Activated CD4-positive, alpha-beta memory T cell treated with anti-CD3 and anti-CD28 coated beads for 36 hours (primary cell): Measurements from ENCODE around the gene ACOX3. TPM values are rescaled to one million over a fixed set of nuclear protein-coding genes. Genes with fewer than 3 reads are reported as not detected.
"Not testable (repeated sequence)": the region's sequence is repeated elsewhere in the genome, so short reads cannot be mapped to it uniquely, and the experiment has no call there.

ENCODE experiments used
- CTCF ChIA-PET: fragments of 350-600 bp; sonication (Branson Sonifier 250); formaldehyde crosslinking; loops from one replicate; lab custom pipeline; 2021; ENCODE audit warnings: antibody characterized with exemption, inconsistent platforms; lab: Charles Lee
- POLR2A ChIA-PET: fragments of 350-600 bp; sonication (Branson Sonifier 250); formaldehyde crosslinking; loops from one replicate; lab custom pipeline; 2021; ENCODE audit warnings: antibody characterized with exemption; lab: Charles Lee
- DNase-seq: peaks from one replicate; pipeline ENCODE4 v3.0.0-alpha.2; 2020
- H3K27ac Mint-ChIP-seq: one replicate; pipeline ENCODE4 v1.8.0; 2021; ENCODE audit warnings: mixed read lengths
- H3K27me3 Mint-ChIP-seq: one replicate; pipeline ENCODE4 v1.8.0; 2021; ENCODE audit warnings: mixed read lengths
- H3K36me3 Mint-ChIP-seq: one replicate; pipeline ENCODE4 v1.8.0; 2021; ENCODE audit warnings: mixed read lengths
- H3K4me1 Mint-ChIP-seq: one replicate; pipeline ENCODE4 v1.8.0; 2021; ENCODE audit warnings: low read depth, mixed read lengths
- H3K4me3 Mint-ChIP-seq: one replicate; pipeline ENCODE4 v1.8.0; 2021; ENCODE audit warnings: mild to moderate bottlenecking, mixed read lengths
- H3K9me3 Mint-ChIP-seq: one replicate; pipeline ENCODE4 v1.8.0; 2021; ENCODE audit warnings: mixed read lengths
- intact Hi-C: fragments of 100-400 bp; cut with micrococcal nuclease; formaldehyde crosslinking; loops from one replicate; pipeline ENCODE4 v1.15.1; 2023
- total RNA-seq, 2 experiments: library from RNA; stranded (reverse); gene quantifications; one replicate each; pipeline ENCODE4 v1.2.3, GENCODE V29; 2021

ACOX3 gene
- total RNA-seq, 2 experiments from 2014 or later = 42.3 to 45.8 TPM

- H3K9me3 Mint-ChIP-seq = no peaks in the 10 kb centered on the region
- no peak for DNase-seq
- ChIA-PET CTCF (no interaction called here), POLR2A (no interaction called here)
- H3K27ac Mint-ChIP-seq = no peak overlapping the region
- no peak overlapping the region for H3K4me3 Mint-ChIP-seq
- H3K27me3 Mint-ChIP-seq = peaks cover 1% of the 10 kb centered on the region
- H3K4me1 Mint-ChIP-seq = no peaks in the 10 kb centered on the region
- H3K36me3 Mint-ChIP-seq = no peaks in the 10 kb centered on the region
- intact Hi-C loops = no loop called here
Observed at GRCh38 chr4:8349664-8350236, 90.8 kb downstream of the ACOX3 start.

DNA sequence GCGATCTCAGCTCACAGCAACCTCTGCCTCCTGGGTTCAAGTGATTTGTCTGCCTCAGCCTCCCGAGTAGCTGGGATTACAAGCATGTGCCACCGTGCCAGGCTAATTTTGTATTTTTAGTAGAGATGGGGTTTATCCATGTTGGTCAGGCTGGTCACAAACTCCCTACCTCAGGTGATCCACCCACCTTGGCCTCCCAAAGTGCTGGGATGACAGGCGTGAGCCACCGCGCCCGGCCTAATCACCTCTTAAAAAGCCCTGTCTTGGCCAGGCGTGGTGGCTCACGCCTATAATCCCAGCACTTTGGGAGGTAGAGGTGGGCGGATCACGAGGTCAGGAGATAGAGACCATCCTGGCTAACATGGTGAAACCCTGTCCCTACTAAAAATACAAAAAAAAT, 91.3 kb downstream of the ACOX3 start:
- DNase-seq, intact Hi-C loops, H3K27ac Mint-ChIP-seq, CTCF ChIA-PET, H3K36me3 Mint-ChIP-seq, H3K4me1 Mint-ChIP-seq, H3K27me3 Mint-ChIP-seq, H3K4me3 Mint-ChIP-seq, H3K9me3 Mint-ChIP-seq, POLR2A ChIA-PET: not testable (repeated sequence)

DNA sequence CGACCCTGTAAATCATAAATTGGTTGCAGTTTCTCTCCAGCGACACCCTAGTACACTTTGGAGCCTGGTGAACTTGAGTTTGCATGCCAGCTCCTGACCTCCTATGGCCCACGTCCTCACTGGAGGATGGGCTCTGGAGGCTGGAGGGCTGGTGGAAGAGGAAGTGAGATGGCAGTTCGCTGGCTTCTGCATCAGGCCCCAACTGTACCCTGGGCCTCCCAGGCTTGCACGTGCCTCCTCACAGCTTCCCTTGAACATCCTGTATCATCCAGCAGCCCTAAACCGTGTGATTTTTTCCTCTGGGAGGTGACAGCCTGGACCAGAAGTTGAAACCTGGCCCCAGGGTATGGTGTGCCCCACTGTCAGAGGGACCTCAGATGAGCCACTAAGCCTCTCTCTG, 92.5 kb downstream of the ACOX3 start:
- no peak overlapping the region for H3K4me3 Mint-ChIP-seq
- no peak for DNase-seq
- POLR2A ChIA-PET = no interaction called here
- no peaks in the 10 kb centered on the region for H3K36me3 Mint-ChIP-seq
- intact Hi-C loops = no loop called here
- H3K9me3 Mint-ChIP-seq = no peaks in the 10 kb centered on the region
- peaks cover 1% of the 10 kb centered on the region for H3K27me3 Mint-ChIP-seq
- CTCF ChIA-PET = no interaction called here
- no peaks in the 10 kb centered on the region for H3K4me1 Mint-ChIP-seq
- no peak overlapping the region for H3K27ac Mint-ChIP-seq

DNA sequence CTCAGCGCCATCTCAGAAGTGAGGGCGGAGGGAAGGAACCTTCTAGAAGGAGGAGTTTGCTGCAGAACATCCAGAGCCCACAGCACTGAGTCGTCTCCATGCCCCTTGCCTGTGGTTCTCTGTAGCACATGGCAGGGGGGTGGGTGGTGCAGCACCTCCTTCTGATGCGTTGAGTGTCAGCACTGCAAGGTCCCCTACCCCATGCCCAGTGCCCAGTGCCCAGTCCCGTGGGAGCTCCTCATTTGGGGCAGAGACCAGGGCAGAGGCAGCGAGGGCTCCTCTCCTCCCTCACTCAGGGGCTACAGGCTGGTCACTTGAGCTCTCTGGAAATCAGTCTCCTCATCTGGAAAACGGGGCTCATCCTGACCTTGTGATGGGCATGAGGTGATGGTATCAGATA, 92.9 kb downstream of the ACOX3 start:
- POLR2A ChIA-PET = no interaction called here
- H3K36me3 Mint-ChIP-seq = no peaks in the 10 kb centered on the region

GRCh38 chr4:8346838-8347605, 93.5 kb downstream of the ACOX3 start:
- intact Hi-C loops = no loop called here
- no peaks in the 10 kb centered on the region for H3K9me3 Mint-ChIP-seq
- H3K27ac Mint-ChIP-seq = no peak overlapping the region
- DNase-seq = no peak
- ChIA-PET CTCF (no interaction called here), POLR2A (no interaction called here)
- H3K4me1 Mint-ChIP-seq = no peaks in the 10 kb centered on the region
- no peak overlapping the region for H3K4me3 Mint-ChIP-seq
- no peaks in the 10 kb centered on the region for H3K36me3 Mint-ChIP-seq
- H3K27me3 Mint-ChIP-seq = peaks cover 1% of the 10 kb centered on the region

More for the DNA sequence above, 92.9 kb downstream of the ACOX3 start:
- Mint-ChIP-seq H3K9me3 (no peaks in the 10 kb centered on the region), H3K27me3 (peaks cover 1% of the 10 kb centered on the region), H3K4me3 (no peak overlapping the region), H3K4me1 (no peaks in the 10 kb centered on the region), H3K27ac (no peak overlapping the region)
- intact Hi-C loops = no loop called here
- CTCF ChIA-PET = no interaction called here
- no peak for DNase-seq

DNA sequence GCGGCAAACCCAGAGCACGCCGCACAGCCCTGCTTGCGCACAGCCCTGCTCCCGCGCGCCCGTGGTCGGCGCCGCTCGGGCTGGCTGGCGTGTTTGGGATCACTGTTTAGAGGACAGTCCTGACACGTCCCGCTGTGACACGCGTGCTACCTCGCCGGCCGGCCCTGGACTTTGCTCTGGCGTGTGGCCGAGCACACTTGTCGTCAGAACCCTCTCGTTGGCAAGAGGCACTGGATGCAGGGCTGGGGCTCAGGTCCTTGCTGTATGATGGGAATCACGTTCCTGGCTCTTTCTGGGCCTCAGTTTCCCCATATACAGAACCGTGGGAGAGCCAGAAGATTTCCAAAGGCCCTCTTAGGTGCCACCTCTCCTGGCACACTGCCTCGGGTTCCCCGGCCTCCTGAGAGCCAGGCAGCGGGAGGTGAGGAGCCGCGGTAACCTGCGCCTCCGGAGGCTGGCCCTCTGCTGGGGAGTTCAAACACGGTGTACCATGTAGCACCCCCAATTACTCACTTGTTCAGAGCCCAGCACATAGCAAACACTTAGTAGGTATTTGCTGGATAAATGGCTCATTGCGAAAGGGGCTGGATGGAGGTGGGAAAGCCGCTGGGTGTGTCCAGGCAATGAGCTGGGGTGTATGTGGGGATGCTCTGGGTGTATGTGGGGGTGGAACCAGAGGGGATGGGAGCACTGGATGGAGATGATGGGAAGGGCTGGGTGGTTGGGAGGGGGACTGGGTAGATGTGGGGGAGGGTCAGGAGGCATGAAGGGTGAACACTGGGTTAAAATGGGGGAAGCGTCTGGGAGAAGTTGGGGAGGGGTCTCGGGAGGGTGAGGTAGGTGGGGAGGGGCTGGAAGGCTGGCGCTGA, 94.3 kb downstream of the ACOX3 start:
- intact Hi-C loops = no loop called here
- ChIA-PET CTCF (no interaction called here), POLR2A (no interaction called here)
- DNase-seq = no peak
- Mint-ChIP-seq H3K9me3 (no peaks in the 10 kb centered on the region), H3K4me3 (no peak overlapping the region), H3K27me3 (peaks cover 1% of the 10 kb centered on the region), H3K36me3 (no peaks in the 10 kb centered on the region), H3K4me1 (no peaks in the 10 kb centered on the region), H3K27ac (no peak overlapping the region)

DNA sequence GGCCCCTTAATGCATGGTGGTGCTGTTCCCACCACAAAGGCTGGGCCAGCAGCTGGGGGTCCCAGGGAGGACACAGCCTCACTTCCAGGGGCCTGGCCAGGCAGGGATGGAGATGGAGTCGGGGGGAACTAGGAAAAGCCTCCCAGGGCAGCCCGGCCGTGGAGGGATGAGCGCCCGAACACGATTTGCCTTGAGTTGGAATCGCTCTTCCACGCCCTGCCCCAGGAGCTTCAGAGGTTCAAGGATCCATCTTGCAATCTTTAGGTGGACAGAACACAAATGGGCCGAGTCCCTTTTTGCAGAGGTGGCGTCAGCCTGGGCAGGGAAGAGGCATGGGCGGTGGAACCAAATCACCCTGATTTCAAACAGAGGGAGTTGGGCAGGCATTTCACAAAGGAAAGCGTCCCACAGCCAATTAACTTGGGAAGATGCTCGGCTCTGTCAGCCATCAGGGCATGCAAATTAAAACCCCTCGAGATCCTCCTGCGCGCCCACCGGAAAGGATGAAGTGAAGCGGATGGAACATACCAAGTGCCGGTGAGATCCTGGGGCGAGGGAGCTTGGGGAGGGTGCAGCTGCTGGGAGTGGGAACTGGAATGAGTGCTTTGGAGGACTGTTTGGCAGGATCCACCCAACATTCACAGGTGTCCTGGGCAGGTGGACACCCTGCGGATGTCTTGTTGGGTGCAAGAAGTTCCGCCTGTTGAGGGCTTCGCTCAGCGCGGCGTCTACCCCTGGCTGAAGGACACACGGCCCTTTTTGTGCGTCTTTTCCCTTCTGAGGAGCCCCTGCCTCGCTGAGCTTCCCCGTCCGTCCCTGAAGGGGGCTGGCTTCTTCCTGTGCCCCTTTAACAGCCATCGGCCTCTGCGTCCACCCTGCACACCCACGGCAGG, 95.2 kb downstream of the ACOX3 start:
- POLR2A ChIA-PET = no interaction called here
- H3K36me3 Mint-ChIP-seq = no peaks in the 10 kb centered on the region
- no peak for DNase-seq
- no peaks in the 10 kb centered on the region for H3K4me1 Mint-ChIP-seq
- no peaks in the 10 kb centered on the region for H3K9me3 Mint-ChIP-seq
- no peak overlapping the region for H3K27ac Mint-ChIP-seq
- no peak overlapping the region for H3K4me3 Mint-ChIP-seq
- H3K27me3 Mint-ChIP-seq = peaks cover 4% of the 10 kb centered on the region
- CTCF ChIA-PET = interaction anchor here (0.6 kb wide), 1 partner anchor 256 kb away, joined by 3 read pairs; no protein-coding TSS in a partner anchor
- intact Hi-C loops = no loop called here

GRCh38 chr4:8344377-8344776, 96.1 kb downstream of the ACOX3 start:
- intact Hi-C loops = no loop called here
- Mint-ChIP-seq H3K27me3 (peaks cover 3% of the 10 kb centered on the region), H3K27ac (no peak overlapping the region), H3K9me3 (no peaks in the 10 kb centered on the region), H3K4me1 (no peaks in the 10 kb centered on the region), H3K36me3 (no peaks in the 10 kb centered on the region), H3K4me3 (no peak overlapping the region)
- DNase-seq = no peak
- ChIA-PET POLR2A (no interaction called here), CTCF (no interaction called here)

GRCh38 chr4:8343967-8344331, 96.6 kb downstream of the ACOX3 start:
- no peaks in the 10 kb centered on the region for H3K9me3 Mint-ChIP-seq
- intact Hi-C loops = no loop called here
- no peaks in the 10 kb centered on the region for H3K4me1 Mint-ChIP-seq
- H3K36me3 Mint-ChIP-seq = no peaks in the 10 kb centered on the region
- H3K4me3 Mint-ChIP-seq = no peak overlapping the region
- H3K27ac Mint-ChIP-seq = no peak overlapping the region
- CTCF ChIA-PET = no interaction called here
- POLR2A ChIA-PET = no interaction called here
- no peak for DNase-seq
- H3K27me3 Mint-ChIP-seq = peaks cover 3% of the 10 kb centered on the region

- H3K4me3 Mint-ChIP-seq = no peak overlapping the region
- intact Hi-C loops = no loop called here
- H3K36me3 Mint-ChIP-seq = no peaks in the 10 kb centered on the region
- H3K27me3 Mint-ChIP-seq = peaks cover 3% of the 10 kb centered on the region
- DNase-seq = no peak
- POLR2A ChIA-PET = no interaction called here
- H3K27ac Mint-ChIP-seq = no peak overlapping the region
- no peaks in the 10 kb centered on the region for H3K4me1 Mint-ChIP-seq
- peaks cover under 1% of the 10 kb centered on the region for H3K9me3 Mint-ChIP-seq
- CTCF ChIA-PET = no interaction called here
Observed at GRCh38 chr4:8343262-8343966, 97.1 kb downstream of the ACOX3 start.

- ChIA-PET CTCF (no interaction called here), POLR2A (no interaction called here)
- no peaks in the 10 kb centered on the region for H3K4me1 Mint-ChIP-seq
- H3K36me3 Mint-ChIP-seq = peaks cover 1% of the 10 kb centered on the region
- intact Hi-C loops = no loop called here
- peaks cover 5% of the 10 kb centered on the region for H3K9me3 Mint-ChIP-seq
- no peak overlapping the region for H3K27ac Mint-ChIP-seq
- DNase-seq = no peak
- no peak overlapping the region for H3K4me3 Mint-ChIP-seq
- peaks cover 3% of the 10 kb centered on the region for H3K27me3 Mint-ChIP-seq
Observed at GRCh38 chr4:8342651-8343261, 97.8 kb downstream of the ACOX3 start.
